GM19035 (cell line): Measurements from ENCODE around the gene RAMACL.
"Not testable (repeated sequence)": the region's sequence is repeated elsewhere in the genome, so short reads cannot be mapped to it uniquely, and the experiment has no call there.

ENCODE experiments used
- ATAC-seq: cut with Tn5 transposase; IDR thresholded peaks from one replicate; pipeline ENCODE4 v1.9.1; 2021; ENCODE audit not compliant: unreplicated experiment

The RAMACL gene

GRCh38 chr6:166586424-166587156 is at the start of gene RAMACL:
Gene RAMACL (minus strand): TSS chr6:166586678. CDS start chr6:166586477, 201 bp downstream.
- peak; percentile 70 for ATAC-seq

GRCh38 chr6:166635013-166635970 is 48.8 kb upstream of the RAMACL start:
- ATAC-seq = no peak

GRCh38 chr6:166634581-166634980 is 48.1 kb upstream of the RAMACL start:
- ATAC-seq = not testable (repeated sequence)

GRCh38 chr6:166633732-166634535 is 47.5 kb upstream of the RAMACL start:
- ATAC-seq = no peak

GRCh38 chr6:166632731-166633130 is 46.3 kb upstream of the RAMACL start:
- no peak for ATAC-seq

GRCh38 chr6:166630462-166630861 is 44.0 kb upstream of the RAMACL start:
- ATAC-seq = no peak

- no peak for ATAC-seq
Observed at GRCh38 chr6:166629628-166630027, 43.1 kb upstream of the RAMACL start.

GRCh38 chr6:166627875-166628801 is 41.7 kb upstream of the RAMACL start:
- ATAC-seq = peak; percentile 31

- ATAC-seq = peak; percentile 88
Observed at GRCh38 chr6:166627033-166627874, 40.8 kb upstream of the RAMACL start, which contains the start of gene RPS6KA2. Gene RPS6KA2 (minus strand): TSS chr6:166627251. CDS start chr6:166627019, 232 bp downstream.

- peak; percentile 3 for ATAC-seq
Observed at GRCh38 chr6:166626177-166627032, 39.9 kb upstream of the RAMACL start.

GRCh38 chr6:166625356-166625755 is 38.9 kb upstream of the RAMACL start:
- no peak for ATAC-seq

GRCh38 chr6:166624275-166624674 is 37.8 kb upstream of the RAMACL start:
- ATAC-seq = no peak

- no peak for ATAC-seq
Observed at GRCh38 chr6:166623318-166623717, 36.8 kb upstream of the RAMACL start.

GRCh38 chr6:166621114-166621540 is 34.6 kb upstream of the RAMACL start:
- ATAC-seq = no peak

- ATAC-seq = no peak
Observed at GRCh38 chr6:166620478-166621113, 34.1 kb upstream of the RAMACL start.

- ATAC-seq = no peak
Observed at GRCh38 chr6:166619912-166620311, 33.4 kb upstream of the RAMACL start.
